Measurements from ENCODE around the gene EPHB1. TPM values are rescaled to one million over a fixed set of nuclear protein-coding genes. Genes with fewer than 3 reads are reported as not detected.

The EPHB1 gene
- total and polyA plus RNA-seq, 2 donors (not counting 3 experiments of a cell fraction or from before 2014, with no cell fraction given): 1.3 to 5.2 TPM

- H3K79me2 ChIP-seq (ENCODE audit: control insufficient read depth, insufficient read depth, low read length): no peaks in the 10 kb centered on the region
- H3K27me3 ChIP-seq (ENCODE audit: control insufficient read depth in 2 of 2, insufficient read depth in 2 of 2, low read length in 2 of 2): no peaks in the 10 kb centered on the region
- ChIA-PET CTCF (interaction anchor here (1.2 to 1.3 kb wide), 2 partner anchors 9 to 101 kb away, joined by 3 to 4 read pairs; partner anchors contain the start of gene EPHB1), POLR2A (no interaction called here)
- H3K4me2 ChIP-seq (ENCODE audit: insufficient read depth, low read length): no peak overlapping the region
- no peak overlapping the region for H3K9ac ChIP-seq (replicated peaks; ENCODE audit: extremely low read depth, insufficient read depth, low read length)
- H3K4me1 ChIP-seq (ENCODE audit: control insufficient read depth, extremely low read depth, insufficient read depth, low read length): no peaks in the 10 kb centered on the region
- no peak overlapping the region for H3K4me3 ChIP-seq (replicated peaks in 1 of 3; ENCODE audit: insufficient read depth in 1 of 3, low read depth in 1 of 3, low read length in 3 of 3)
- DNase-seq (ENCODE audit: low read depth, low spot score): no peak
- dilution Hi-C loops (cut with MboI; ENCODE audit: extremely low pct_ligation_motif_present, low sequenced_read_pairs): no loop called here
- H3K36me3 ChIP-seq (ENCODE audit: control insufficient read depth in 2 of 2, extremely low read depth in 1 of 2, insufficient read depth in 2 of 2, low read length in 2 of 2): no peaks in the 10 kb centered on the region
- H3K9me3 ChIP-seq (replicated peaks; ENCODE audit: control insufficient read depth, insufficient read depth, low read length): no peaks in the 10 kb centered on the region
- no peaks in the 10 kb centered on the region for H4K20me1 ChIP-seq (replicated peaks; ENCODE audit: control insufficient read depth, extremely low read depth, insufficient read depth, low read length)
- no peak overlapping the region for H3K27ac ChIP-seq (ENCODE audit: insufficient read depth, low read depth, low read length)
- FAIRE-seq: no peak
- no peak overlapping the region for H2AFZ ChIP-seq (ENCODE audit: low read depth, low read length)
- H3K9me1 ChIP-seq (replicated peaks; ENCODE audit: control insufficient read depth, extremely low read depth, insufficient read depth, low read length): no peaks in the 10 kb centered on the region
- intact Hi-C loops (cut with micrococcal nuclease): no loop called here
- no peak for TF ChIP-seq FOS (IDR thresholded peaks at IDR 0.05; ENCODE audit: borderline replicate concordance, insufficient read depth, low read length)
- TF ChIP-seq, protein P1, sequence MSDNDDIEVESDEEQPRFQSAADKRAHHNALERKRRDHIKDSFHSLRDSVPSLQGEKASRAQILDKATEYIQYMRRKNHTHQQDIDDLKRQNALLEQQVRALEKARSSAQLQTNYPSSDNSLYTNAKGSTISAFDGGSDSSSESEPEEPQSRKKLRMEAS (IDR thresholded peaks at IDR 0.05; ENCODE audit: insufficient read depth, insufficient read length): no peak
- TF ChIP-seq JUN (IDR thresholded peaks at IDR 0.05; ENCODE audit: borderline replicate concordance, insufficient read depth, insufficient read length, low read depth): no peak
- no peak for TF ChIP-seq POLR2A (IDR thresholded peaks at IDR 0.05; ENCODE audit: low read depth, low read length)
- no peak for TF ChIP-seq POLR2AphosphoS5 (IDR thresholded peaks at IDR 0.05; ENCODE audit: insufficient read depth, low read depth, low read length)
- BruUV-seq (replicated peaks): no TSS peak
Measured at GRCh38 chr3:134896141-134896540, 101.1 kb downstream of the EPHB1 start.

DNA sequence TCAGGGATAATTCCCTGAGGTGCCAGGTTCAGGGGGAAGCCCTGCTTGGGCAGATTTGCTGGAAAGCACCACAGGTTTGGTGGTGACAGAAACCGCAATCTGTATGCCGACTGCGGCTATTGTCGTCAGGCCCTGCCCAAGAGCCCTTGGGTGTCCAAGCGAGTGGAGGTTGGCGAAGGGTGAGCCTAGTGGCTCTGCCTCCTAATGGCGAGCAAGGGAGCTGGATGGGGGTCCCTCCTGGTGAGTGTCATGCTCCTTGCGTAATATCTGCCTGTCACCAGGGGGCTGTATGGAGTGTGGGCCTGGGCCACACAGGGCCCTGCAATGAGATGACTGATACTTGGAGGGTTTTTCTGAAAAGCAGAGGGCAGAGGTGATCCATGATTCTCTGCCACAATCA, 101.6 kb downstream of the EPHB1 start:
- Histone ChIP-seq H3K4me2 (ENCODE audit: insufficient read depth, low read length) (no peak overlapping the region), H3K36me3 (ENCODE audit: control insufficient read depth in 2 of 2, extremely low read depth in 1 of 2, insufficient read depth in 2 of 2, low read length in 2 of 2) (no peaks in the 10 kb centered on the region), H3K27me3 (ENCODE audit: control insufficient read depth in 2 of 2, insufficient read depth in 2 of 2, low read length in 2 of 2) (no peaks in the 10 kb centered on the region), H4K20me1 (replicated peaks; ENCODE audit: control insufficient read depth, extremely low read depth, insufficient read depth, low read length) (no peaks in the 10 kb centered on the region), H3K9ac (replicated peaks; ENCODE audit: extremely low read depth, insufficient read depth, low read length) (no peak overlapping the region), H3K9me3 (replicated peaks; ENCODE audit: control insufficient read depth, insufficient read depth, low read length) (no peaks in the 10 kb centered on the region), H2AFZ (ENCODE audit: low read depth, low read length) (no peak overlapping the region), H3K9me1 (replicated peaks; ENCODE audit: control insufficient read depth, extremely low read depth, insufficient read depth, low read length) (no peaks in the 10 kb centered on the region), H3K79me2 (ENCODE audit: control insufficient read depth, insufficient read depth, low read length) (no peaks in the 10 kb centered on the region), H3K4me3 (replicated peaks in 1 of 3; ENCODE audit: insufficient read depth in 1 of 3, low read depth in 1 of 3, low read length in 3 of 3) (no peak overlapping the region), H3K27ac (ENCODE audit: insufficient read depth, low read depth, low read length) (no peak overlapping the region), H3K4me1 (ENCODE audit: control insufficient read depth, extremely low read depth, insufficient read depth, low read length) (no peaks in the 10 kb centered on the region)
- no peak for TF ChIP-seq MYC (IDR thresholded peaks at IDR 0.05; ENCODE audit: low read depth, low read length)
- TF ChIP-seq, protein P1 (IDR thresholded peaks at IDR 0.05; ENCODE audit: insufficient read depth, insufficient read length): no peak
- TF ChIP-seq POLR2AphosphoS5 (IDR thresholded peaks at IDR 0.05; ENCODE audit: insufficient read depth, low read depth, low read length): no peak
- no peak for TF ChIP-seq EZH2 (IDR thresholded peaks at IDR 0.05; ENCODE audit: borderline replicate concordance, low read depth, low read length, severe bottlenecking)
- TF ChIP-seq GATA2 (IDR thresholded peaks at IDR 0.05; ENCODE audit: insufficient read depth, insufficient read length, low read depth, low read length): no peak
- TF ChIP-seq CTCF (IDR thresholded peaks at IDR 0.05; ENCODE audit: extremely low read depth in 1 of 2, insufficient read depth in 1 of 2, low read depth in 1 of 2, low read length in 2 of 2): no peak
- TF ChIP-seq POLR2A (IDR thresholded peaks at IDR 0.05; ENCODE audit: low read depth, low read length): no peak
- no peak for TF ChIP-seq FOS (IDR thresholded peaks at IDR 0.05; ENCODE audit: borderline replicate concordance, insufficient read depth, low read length)
- no peak for TF ChIP-seq JUN (IDR thresholded peaks at IDR 0.05; ENCODE audit: borderline replicate concordance, insufficient read depth, insufficient read length, low read depth)
- DNase-seq (ENCODE audit: low read depth, low spot score) (no peak), FAIRE-seq (no peak)
- dilution Hi-C loops (cut with MboI; ENCODE audit: extremely low pct_ligation_motif_present, low sequenced_read_pairs): no loop called here
- no TSS peak for BruUV-seq (replicated peaks)
- CTCF ChIA-PET: interaction anchor here (1.2 to 1.3 kb wide), 2 partner anchors 10 to 102 kb away, joined by 3 to 4 read pairs; partner anchors contain the start of gene EPHB1
- POLR2A ChIA-PET: no interaction called here
- intact Hi-C loops (cut with micrococcal nuclease): no loop called here
